ENCODE measurements around the gene GPS1.

The GPS1 gene

GRCh38 chr17:82096709-82097183 is 45.0 kb downstream of the GPS1 start:
- H3K27ac ChIP-seq = peak overlapping the region; percentile 70 to 100
- no peak for TF ChIP-seq CTCF (IDR thresholded peaks at IDR 0.05)
- peak overlapping the region; percentile 93 for H3K4me3 ChIP-seq
- no peak for DNase-seq (ENCODE audit: low spot score)

GRCh38 chr17:82097184-82097918 is 45.7 kb downstream of the GPS1 start:
- no peak for DNase-seq (ENCODE audit: low spot score)
- no peak for TF ChIP-seq CTCF (IDR thresholded peaks at IDR 0.05)
- H3K4me3 ChIP-seq = peak overlapping the region; percentile 93
- H3K27ac ChIP-seq = peak overlapping the region; percentile 70 to 100

GRCh38 chr17:82097919-82098168 is 46.1 kb downstream of the GPS1 start:
- DNase-seq (ENCODE audit: low spot score) = no peak
- Histone ChIP-seq H3K4me3 (peak overlapping the region; percentile 93), H3K27ac (peak overlapping the region; percentile 70 to 100)
- no peak for TF ChIP-seq CTCF (IDR thresholded peaks at IDR 0.05)

- Histone ChIP-seq H3K4me3 (peak within 1 kb of the TSS; percentile 93), H3K27ac (peak within 1 kb of the TSS; percentile 70 to 100)
- TF ChIP-seq CTCF (IDR thresholded peaks at IDR 0.05) = peak; percentile 19
- peak; percentile 93 for DNase-seq (ENCODE audit: low spot score)
Observed at GRCh38 chr17:82098169-82098938, 46.7 kb downstream of the GPS1 start, which contains the start of gene FASN. Gene FASN (minus strand): TSS chr17:82098236. CDS start chr17:82096445, 1,791 bp downstream.

- Histone ChIP-seq H3K4me3 (peak overlapping the region; percentile 93), H3K27ac (peak overlapping the region; percentile 70 to 100)
- no peak for TF ChIP-seq CTCF (IDR thresholded peaks at IDR 0.05)
- DNase-seq (ENCODE audit: low spot score) = no peak
Observed at GRCh38 chr17:82098939-82099763, 47.5 kb downstream of the GPS1 start.

GRCh38 chr17:82100502-82101298 is 49.0 kb downstream of the GPS1 start:
- Histone ChIP-seq H3K4me3 (no peak overlapping the region), H3K27ac (peak overlapping the region in 1 of 2 donors; percentile 100)
- DNase-seq (ENCODE audit: low spot score) = no peak
- no peak for TF ChIP-seq CTCF (IDR thresholded peaks at IDR 0.05)

All from coronary artery (tissue), 2 donors.